Neural crest cell (in vitro differentiated cells): Measurements from ENCODE around the gene VRK2. TPM values are rescaled to one million over a fixed set of nuclear protein-coding genes. Genes with fewer than 3 reads are reported as not detected.

ENCODE experiments used
- DNase-seq: peaks from one replicate; pipeline ENCODE4 v3.0.0; 2021; ENCODE audit warnings: low read depth, mixed read lengths, low spot score
- H3K27ac Mint-ChIP-seq: one replicate; pipeline ENCODE4 v1.8.0; 2021; ENCODE audit warnings: mild to moderate bottlenecking, mixed read lengths; ENCODE audit not compliant: unreplicated experiment
- H3K27me3 Mint-ChIP-seq: 2 replicates; pipeline ENCODE4 v1.8.0; 2021; ENCODE audit warnings: low read depth, mild to moderate bottlenecking, mixed read lengths
- H3K36me3 Mint-ChIP-seq: 2 replicates; pipeline ENCODE4 v1.8.0; 2021; ENCODE audit warnings: low read depth, mild to moderate bottlenecking, mixed read lengths
- H3K4me1 Mint-ChIP-seq: 2 replicates; pipeline ENCODE4 v1.8.0; 2021; ENCODE audit warnings: mixed read lengths
- H3K4me3 Mint-ChIP-seq: one replicate; pipeline ENCODE4 v1.8.0; 2021; ENCODE audit warnings: mild to moderate bottlenecking, mixed read lengths
- H3K9me3 Mint-ChIP-seq: 2 replicates; pipeline ENCODE4 v1.8.0; 2021; ENCODE audit warnings: mixed read lengths
- CTCF ChIP-seq: fragments of 200-600 bp; sonication (generic); conservative IDR thresholded peaks from 2 replicates; pipeline ENCODE4 v1.5.0; 2021; ENCODE audit warnings: antibody characterized with exemption, mild to moderate bottlenecking
- total RNA-seq: library from RNA; stranded (reverse); gene quantifications from 2 replicates; pipeline ENCODE4 v1.2.1, GENCODE V29; 2021

Gene VRK2
- total RNA-seq, 1 donor from 2014 or later: 21.4 TPM

- no peak for DNase-seq
- Mint-ChIP-seq H3K4me3 (no peak overlapping the region), H3K9me3 (peaks cover 3% of the 10 kb centered on the region), H3K27ac (no peak overlapping the region), H3K27me3 (no peaks in the 10 kb centered on the region), H3K36me3 (no peaks in the 10 kb centered on the region), H3K4me1 (no peaks in the 10 kb centered on the region)
- no peak for TF ChIP-seq CTCF
These were observed 21.3 kb upstream of the VRK2 start for GRCh38 chr2:58025150-58025933.

- H3K27ac Mint-ChIP-seq: no peak overlapping the region
- H3K4me3 Mint-ChIP-seq: no peak overlapping the region
- H3K9me3 Mint-ChIP-seq: peaks cover 3% of the 10 kb centered on the region
- no peak for TF ChIP-seq CTCF
- H3K27me3 Mint-ChIP-seq: no peaks in the 10 kb centered on the region
- H3K36me3 Mint-ChIP-seq: no peaks in the 10 kb centered on the region
- DNase-seq: no peak
- no peaks in the 10 kb centered on the region for H3K4me1 Mint-ChIP-seq
These were observed 19.6 kb upstream of the VRK2 start for GRCh38 chr2:58027029-58027428.

GRCh38 chr2:58030771-58031170 lies 15.8 kb upstream of the VRK2 start:
- Mint-ChIP-seq H3K27ac (no peak overlapping the region), H3K4me3 (no peak overlapping the region), H3K36me3 (no peaks in the 10 kb centered on the region), H3K27me3 (no peaks in the 10 kb centered on the region), H3K4me1 (no peaks in the 10 kb centered on the region), H3K9me3 (peaks cover 3% of the 10 kb centered on the region)
- no peak for TF ChIP-seq CTCF
- DNase-seq: no peak

- H3K9me3 Mint-ChIP-seq: peaks cover 3% of the 10 kb centered on the region
- no peak overlapping the region for H3K27ac Mint-ChIP-seq
- no peak overlapping the region for H3K4me3 Mint-ChIP-seq
- TF ChIP-seq CTCF: no peak
- H3K36me3 Mint-ChIP-seq: no peaks in the 10 kb centered on the region
- no peaks in the 10 kb centered on the region for H3K4me1 Mint-ChIP-seq
- DNase-seq: no peak
- H3K27me3 Mint-ChIP-seq: no peaks in the 10 kb centered on the region
These were observed 14.4 kb upstream of the VRK2 start for GRCh38 chr2:58032016-58032763.

- H3K27ac Mint-ChIP-seq: no peak overlapping the region
- H3K27me3 Mint-ChIP-seq: no peaks in the 10 kb centered on the region
- TF ChIP-seq CTCF: no peak
- peaks cover 3% of the 10 kb centered on the region for H3K9me3 Mint-ChIP-seq
- DNase-seq: no peak
- no peaks in the 10 kb centered on the region for H3K4me1 Mint-ChIP-seq
- no peak overlapping the region for H3K4me3 Mint-ChIP-seq
- no peaks in the 10 kb centered on the region for H3K36me3 Mint-ChIP-seq
These were observed 13.9 kb upstream of the VRK2 start for GRCh38 chr2:58032764-58033080.
